ENCODE measurements around the gene TCIRG1.
"Not testable (repeated sequence)": the region's sequence is repeated elsewhere in the genome, so short reads cannot be mapped to it uniquely, and the experiment has no call there.

Gene TCIRG1

GRCh38 chr11:68038718-68039525 lies at the start of gene TCIRG1:
TSS of gene TCIRG1 (plus strand) at chr11:68039025. CDS start at chr11:68041272, 2,247 bp downstream.
- DNase-seq = no peak

GRCh38 chr11:67990546-67991346 lies 48.1 kb upstream of the TCIRG1 start:
- not testable (repeated sequence) for DNase-seq

GRCh38 chr11:67991347-67992121 lies 47.3 kb upstream of the TCIRG1 start:
- DNase-seq = not testable (repeated sequence)

GRCh38 chr11:67993821-67994220 lies 45.0 kb upstream of the TCIRG1 start:
- not testable (repeated sequence) for DNase-seq

- not testable (repeated sequence) for DNase-seq
These were observed 44.4 kb upstream of the TCIRG1 start for GRCh38 chr11:67994387-67994786.

GRCh38 chr11:67995129-67995528 lies 43.7 kb upstream of the TCIRG1 start:
- DNase-seq = not testable (repeated sequence)

GRCh38 chr11:67995579-67995978 lies 43.2 kb upstream of the TCIRG1 start:
- not testable (repeated sequence) for DNase-seq

GRCh38 chr11:67996051-67996450 lies 42.8 kb upstream of the TCIRG1 start:
- DNase-seq = no peak

- no peak for DNase-seq
These were observed 42.0 kb upstream of the TCIRG1 start for GRCh38 chr11:67996622-67997474.

GRCh38 chr11:67997475-67997921 lies 41.3 kb upstream of the TCIRG1 start:
- no peak for DNase-seq

- no peak for DNase-seq
These were observed 40.4 kb upstream of the TCIRG1 start for GRCh38 chr11:67998150-67999045.

- DNase-seq = no peak
These were observed 39.6 kb upstream of the TCIRG1 start for GRCh38 chr11:67999201-67999629.

- no peak for DNase-seq
These were observed 39.1 kb upstream of the TCIRG1 start for GRCh38 chr11:67999704-68000103.

GRCh38 chr11:68002575-68002937 lies 36.3 kb upstream of the TCIRG1 start:
- no peak for DNase-seq

- peak; percentile 21 for DNase-seq
These were observed 35.6 kb upstream of the TCIRG1 start for GRCh38 chr11:68002938-68003845.

- peak; percentile 44 for DNase-seq
These were observed 34.8 kb upstream of the TCIRG1 start, which contains the start of gene UNC93B1 for GRCh38 chr11:68003846-68004550. TSS of gene UNC93B1 (minus strand) at chr11:68004097. CDS start at chr11:68004043, 54 bp downstream.

- no peak for DNase-seq
These were observed 34.1 kb upstream of the TCIRG1 start for GRCh38 chr11:68004551-68005335.

- DNase-seq = no peak
These were observed 32.1 kb upstream of the TCIRG1 start for GRCh38 chr11:68006606-68007166.
